NCI-H748 treated with DMSO at 0.1 percent for 48 hours (cell line): Measurements from ENCODE around the gene RCVRN.

ENCODE experiments used
- DNase-seq: peaks from one replicate; lab custom pipeline; 2025; lab: John Stamatoyannopoulos, UW

RCVRN gene

GRCh38 chr17:9898812-9899211, 6.3 kb downstream of the RCVRN start:
- DNase-seq = no peak

GRCh38 chr17:9897372-9897968, 7.6 kb downstream of the RCVRN start:
- no peak for DNase-seq

- no peak for DNase-seq
These were observed 9.1 kb downstream of the RCVRN start for GRCh38 chr17:9895923-9896322.

- no peak for DNase-seq
These were observed 10.8 kb downstream of the RCVRN start for GRCh38 chr17:9894231-9894630.

DNA sequence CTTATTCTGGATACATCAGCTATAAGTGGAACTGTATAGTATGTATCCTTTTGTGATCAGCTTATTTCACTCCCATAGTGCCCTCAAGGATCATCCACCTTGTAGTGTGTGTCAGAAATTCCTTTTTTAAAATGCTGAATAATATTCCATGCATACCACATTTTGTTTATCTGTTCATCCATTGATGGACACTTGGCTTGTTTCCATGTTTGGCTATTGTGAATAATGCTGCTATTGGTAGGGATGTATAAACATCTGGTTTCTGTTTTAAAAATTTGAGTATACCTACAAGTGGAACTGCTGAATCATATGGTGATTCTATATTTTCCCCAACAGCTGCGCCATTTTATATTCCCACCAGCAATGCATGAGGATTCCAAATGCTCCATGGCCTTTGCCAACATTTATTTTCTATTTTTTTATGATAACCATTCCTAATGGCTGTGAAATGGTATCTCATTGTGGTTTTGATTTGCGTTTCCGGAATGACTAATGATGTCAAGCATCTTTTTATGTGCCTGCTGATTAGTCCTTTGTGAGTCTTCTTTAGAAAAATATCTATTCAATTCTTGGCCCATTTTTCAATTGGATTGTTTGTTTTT, 11.6 kb downstream of the RCVRN start:
- no peak for DNase-seq

GRCh38 chr17:9890124-9890523, 14.9 kb downstream of the RCVRN start:
- no peak for DNase-seq

- DNase-seq = no peak
These were observed 17.6 kb downstream of the RCVRN start for GRCh38 chr17:9887508-9887907.

DNA sequence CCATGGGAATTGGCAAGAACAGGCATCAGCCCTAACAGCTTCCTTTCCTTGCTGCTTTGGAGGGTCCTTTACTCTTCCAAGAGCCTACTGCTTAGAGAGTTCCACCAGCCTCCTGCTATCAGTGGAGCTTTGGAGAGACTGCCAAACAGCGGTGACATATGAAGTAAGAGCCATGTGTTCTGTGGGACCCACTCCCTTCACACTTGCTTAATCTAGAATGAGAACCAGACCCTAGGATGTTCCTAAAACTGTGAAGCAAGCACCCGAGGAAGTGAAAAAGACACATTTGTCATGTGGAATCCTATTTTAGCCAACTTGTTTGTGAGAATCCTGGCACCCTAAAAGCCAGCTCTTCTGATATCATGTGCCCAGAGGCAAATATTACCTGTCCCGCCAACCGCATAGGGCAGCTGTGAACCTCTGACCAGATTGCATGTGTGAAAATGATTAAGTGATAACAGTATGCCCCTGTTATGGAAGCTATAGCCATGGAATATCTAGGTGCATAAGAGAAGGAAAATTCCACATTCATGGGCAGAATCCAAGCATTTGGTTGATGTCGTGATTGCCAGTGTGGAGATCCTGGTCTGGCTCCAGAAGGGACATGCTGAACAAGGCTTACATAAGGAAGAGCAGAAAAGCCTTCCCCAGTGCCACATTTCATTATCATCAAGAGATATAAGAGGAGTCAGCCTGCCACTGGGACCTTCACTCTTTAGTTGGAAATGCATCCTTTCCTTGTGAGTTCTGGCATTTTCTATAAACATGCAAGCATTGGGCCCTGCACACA, 18.7 kb downstream of the RCVRN start:
- DNase-seq = no peak

- no peak for DNase-seq
These were observed 21.6 kb downstream of the RCVRN start for GRCh38 chr17:9883451-9883850.

- DNase-seq = no peak
These were observed 24.5 kb downstream of the RCVRN start for GRCh38 chr17:9880582-9880999.

DNA sequence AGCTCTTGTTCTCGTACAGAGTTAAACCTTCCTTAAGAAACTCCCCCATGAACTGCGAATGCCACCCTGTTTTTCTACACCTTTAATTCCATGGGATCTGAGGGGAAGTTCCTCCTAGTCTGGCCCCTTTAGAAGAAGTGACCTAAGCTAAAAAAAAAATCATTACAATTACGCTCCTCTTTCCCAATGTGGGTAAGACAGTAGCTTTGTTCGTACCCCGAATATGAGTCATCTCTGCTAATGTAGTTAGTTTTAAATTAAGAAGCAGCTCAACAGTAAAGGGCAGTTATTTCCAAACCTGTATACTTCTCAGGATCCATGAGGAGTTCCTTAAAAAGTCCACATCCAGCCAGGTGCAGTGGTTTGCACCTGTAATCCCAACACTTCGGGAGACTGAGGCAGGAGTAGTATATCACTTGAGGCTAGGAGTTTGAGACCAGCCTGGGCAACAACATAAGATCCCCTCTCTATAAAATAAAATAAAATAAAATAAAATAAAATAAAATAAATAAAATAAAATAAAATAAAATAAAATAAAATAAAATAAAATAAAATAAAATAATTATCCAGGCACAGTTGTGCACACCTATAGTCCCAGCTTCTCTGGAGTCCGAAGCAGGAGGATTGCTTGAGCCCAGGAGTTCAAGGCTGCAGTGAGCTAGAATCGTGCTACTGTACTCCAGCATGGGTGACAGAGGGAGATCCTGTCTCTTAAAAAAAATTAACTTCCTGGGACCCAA, 26.1 kb downstream of the RCVRN start:
- DNase-seq = no peak

DNA sequence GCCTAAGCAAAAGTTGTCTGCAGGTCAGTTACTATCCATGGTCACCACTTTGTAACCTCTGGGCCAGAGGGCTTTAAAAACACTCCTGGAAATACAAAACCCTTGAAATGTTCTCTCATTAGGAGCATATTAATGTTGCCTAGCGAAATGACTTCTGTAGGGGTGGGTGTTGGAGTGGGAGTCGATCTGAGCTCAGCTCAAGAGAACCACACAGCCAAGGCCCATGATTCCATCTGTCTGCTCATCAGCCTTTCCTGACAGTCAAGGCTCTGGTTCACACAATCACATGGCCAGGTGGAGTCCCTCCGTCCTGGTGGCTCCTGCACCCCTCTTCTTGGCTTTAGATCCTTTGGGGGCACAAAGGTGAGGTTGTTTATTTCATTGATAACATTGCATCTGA, 26.7 kb downstream of the RCVRN start:
- no peak for DNase-seq

DNA sequence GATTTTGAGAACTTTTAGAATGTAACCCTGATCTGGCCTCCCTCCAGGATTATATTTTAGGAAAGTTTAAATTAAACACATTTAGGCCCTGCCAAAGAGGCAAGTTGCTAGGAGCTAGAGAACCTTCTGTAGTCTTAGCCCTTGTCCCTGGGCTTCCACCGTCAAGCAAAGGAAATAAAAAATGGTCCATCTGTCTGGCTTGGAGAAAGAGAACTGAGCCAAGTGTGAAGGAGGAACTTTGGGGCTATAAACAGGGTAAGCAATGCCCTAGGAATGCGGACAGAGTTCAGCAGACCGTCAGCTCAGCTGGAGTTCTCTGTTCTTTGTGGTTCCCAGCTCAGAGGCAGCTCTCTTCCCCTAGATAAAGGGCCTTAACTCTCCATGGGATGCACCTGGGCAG, 29.6 kb downstream of the RCVRN start:
- no peak for DNase-seq

GRCh38 chr17:9874722-9875121, 30.3 kb downstream of the RCVRN start:
- DNase-seq = no peak

GRCh38 chr17:9872852-9873251, 32.2 kb downstream of the RCVRN start:
- DNase-seq = no peak

GRCh38 chr17:9868552-9868951, 36.5 kb downstream of the RCVRN start:
- no peak for DNase-seq

GRCh38 chr17:9865586-9865985, 39.5 kb downstream of the RCVRN start:
- DNase-seq = no peak

DNA sequence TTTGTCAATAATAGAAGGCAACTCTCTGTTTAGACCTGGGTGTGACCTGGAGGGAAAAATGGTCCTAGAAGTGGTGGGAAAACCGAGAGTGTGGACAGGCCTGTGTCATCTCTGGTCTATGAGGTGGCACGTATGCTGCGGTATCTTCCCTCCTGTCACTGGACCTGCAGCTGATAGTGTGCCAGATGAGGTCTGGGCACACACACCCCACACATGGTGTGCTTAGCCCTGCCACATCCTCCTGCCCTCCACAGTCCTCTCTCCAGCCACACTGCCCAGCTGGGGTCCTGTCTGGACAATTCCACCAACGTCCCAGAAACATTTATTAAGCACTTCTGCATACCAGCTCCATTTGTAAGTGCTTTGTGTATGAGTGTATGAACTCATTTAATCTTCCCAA, 42.1 kb downstream of the RCVRN start:
- DNase-seq = no peak

GRCh38 chr17:9862220-9862619, 42.9 kb downstream of the RCVRN start:
- no peak for DNase-seq

DNA sequence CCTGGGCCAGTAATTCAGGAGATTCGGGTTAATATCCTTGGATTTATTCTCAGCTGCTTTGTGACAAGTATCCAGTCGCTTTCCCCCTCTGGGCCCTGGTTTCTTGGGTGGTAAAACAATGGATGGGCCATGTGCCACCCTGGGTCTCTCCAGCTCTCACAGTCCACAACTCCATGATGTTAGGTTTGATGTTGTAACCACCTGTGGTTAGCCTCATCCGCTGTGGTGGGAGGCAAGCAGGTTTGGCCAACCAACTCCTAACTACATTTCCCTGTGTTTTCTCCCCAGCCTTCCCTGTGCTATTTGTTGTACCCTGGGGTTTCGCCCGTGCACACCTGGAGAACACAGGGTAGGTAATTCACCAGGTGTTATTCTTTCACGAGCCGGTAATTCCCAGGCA, 44.2 kb downstream of the RCVRN start:
- DNase-seq = no peak

GRCh38 chr17:9859781-9860180, 45.3 kb downstream of the RCVRN start:
- DNase-seq = no peak

- no peak for DNase-seq
These were observed 50.0 kb downstream of the RCVRN start for GRCh38 chr17:9855036-9855435.

DNA sequence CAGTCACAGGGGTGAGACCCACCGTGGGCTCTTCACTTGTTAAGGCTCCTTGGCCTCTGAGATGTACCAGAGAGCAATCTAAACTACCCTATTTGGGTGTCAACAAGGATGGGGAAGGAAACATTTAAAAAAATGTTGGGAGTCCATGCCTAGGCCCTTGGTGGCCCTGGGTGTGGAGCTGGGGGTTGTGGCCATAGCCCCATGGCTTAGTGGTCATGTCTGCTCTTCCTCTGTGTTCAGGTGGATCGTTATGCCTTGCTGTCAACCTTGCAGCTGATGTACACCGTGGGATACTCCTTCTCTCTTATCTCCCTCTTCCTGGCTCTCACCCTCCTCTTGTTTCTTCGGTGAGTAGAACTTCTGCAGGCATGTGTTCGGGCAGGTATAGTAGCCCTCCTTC, 50.8 kb downstream of the RCVRN start:
- no peak for DNase-seq
